Gastroesophageal sphincter (tissue), 3 donors: Measurements from ENCODE around the gene NOXO1.

ENCODE experiments used
- EP300 ChIP-seq: sonication (generic); formaldehyde crosslinking; IDR thresholded peaks from one replicate; pipeline ENCODE4 v1.6.1; 2017; ENCODE audit warnings: antibody characterized with exemption, mild to moderate bottlenecking
- POLR2A ChIP-seq, 2 donors: fragments of 450-650 bp; IDR thresholded peaks; one replicate each; pipeline ENCODE4 v1.6.1; 2017; ENCODE audit warnings: antibody characterized with exemption in 2 of 2, mild to moderate bottlenecking in 2 of 2, moderate library complexity in 1 of 2
- TF ChIP-seq, protein P1 (sequence below), 4 experiments: fragments of 200-600 bp in 2 of 4; fragments of 450-650 bp in 2 of 4; sonication (generic) in 1 of 4; IDR thresholded peaks; one replicate each; pipeline ENCODE4 v1.5.1; 2017 to 2019; ENCODE audit warnings: antibody characterized with exemption in 4 of 4, mild to moderate bottlenecking in 2 of 4, moderate library complexity in 2 of 4

DNA sequence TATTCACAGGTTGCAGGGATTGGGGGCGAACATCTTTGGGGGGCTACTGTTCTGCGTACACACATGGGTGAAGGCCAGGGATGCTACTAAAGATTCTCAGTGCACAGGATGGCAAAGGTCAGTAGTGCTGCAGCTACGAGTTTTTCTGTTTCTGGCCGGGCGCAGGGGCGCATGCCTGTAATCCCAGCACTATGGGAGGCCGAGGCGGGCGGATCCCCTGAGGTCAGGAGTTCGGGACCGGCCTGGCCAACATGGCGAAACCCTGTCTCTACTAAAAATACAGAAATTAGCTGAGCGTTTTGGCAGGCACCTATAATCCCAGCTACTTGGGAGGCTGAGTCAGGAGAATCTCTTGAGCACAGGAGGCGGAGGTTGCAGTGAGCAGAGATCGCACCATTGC, 32.3 kb upstream of the NOXO1 start:
- TF ChIP-seq, protein P1, sequence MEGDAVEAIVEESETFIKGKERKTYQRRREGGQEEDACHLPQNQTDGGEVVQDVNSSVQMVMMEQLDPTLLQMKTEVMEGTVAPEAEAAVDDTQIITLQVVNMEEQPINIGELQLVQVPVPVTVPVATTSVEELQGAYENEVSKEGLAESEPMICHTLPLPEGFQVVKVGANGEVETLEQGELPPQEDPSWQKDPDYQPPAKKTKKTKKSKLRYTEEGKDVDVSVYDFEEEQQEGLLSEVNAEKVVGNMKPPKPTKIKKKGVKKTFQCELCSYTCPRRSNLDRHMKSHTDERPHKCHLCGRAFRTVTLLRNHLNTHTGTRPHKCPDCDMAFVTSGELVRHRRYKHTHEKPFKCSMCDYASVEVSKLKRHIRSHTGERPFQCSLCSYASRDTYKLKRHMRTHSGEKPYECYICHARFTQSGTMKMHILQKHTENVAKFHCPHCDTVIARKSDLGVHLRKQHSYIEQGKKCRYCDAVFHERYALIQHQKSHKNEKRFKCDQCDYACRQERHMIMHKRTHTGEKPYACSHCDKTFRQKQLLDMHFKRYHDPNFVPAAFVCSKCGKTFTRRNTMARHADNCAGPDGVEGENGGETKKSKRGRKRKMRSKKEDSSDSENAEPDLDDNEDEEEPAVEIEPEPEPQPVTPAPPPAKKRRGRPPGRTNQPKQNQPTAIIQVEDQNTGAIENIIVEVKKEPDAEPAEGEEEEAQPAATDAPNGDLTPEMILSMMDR (IDR thresholded peaks at IDR 0.05) = no peak
- TF ChIP-seq POLR2A (IDR thresholded peaks at IDR 0.05) (no peak), EP300 (no peak)
